Subcutaneous abdominal adipose tissue (tissue), 5 donors: ENCODE data around the gene PTPRG.
A peak's percentile ranks its signal among the peaks of the same experiment; 100 is the strongest.

Source experiments
- H3K27ac ChIP-seq: one replicate; pipeline ENCODE4 v1.7.0; 2013; ENCODE audit warnings: low read depth, mild to moderate bottlenecking, inconsistent platforms, low read length, moderate library complexity
- H3K27me3 ChIP-seq, 5 donors: one replicate each; pipeline ENCODE4 v1.7.0; 2013; ENCODE audit warnings: low read length in 5 of 5, inconsistent platforms in 1 of 5; ENCODE audit not compliant: control insufficient read depth in 5 of 5, insufficient read depth in 4 of 5
- H3K36me3 ChIP-seq, 5 donors: one replicate each; pipeline ENCODE4 v1.7.0; 2013; ENCODE audit warnings: low read length in 5 of 5; ENCODE audit not compliant: control insufficient read depth in 5 of 5, insufficient read depth in 5 of 5
- H3K4me1 ChIP-seq, 5 donors: one replicate each; pipeline ENCODE4 v1.7.0; 2013; ENCODE audit warnings: low read length in 5 of 5, mild to moderate bottlenecking in 3 of 5, moderate library complexity in 1 of 5; ENCODE audit not compliant: control insufficient read depth in 5 of 5, insufficient read depth in 5 of 5
- H3K4me3 ChIP-seq, 5 donors: one replicate each; pipeline ENCODE4 v1.7.0; 2013; ENCODE audit warnings: low read length in 5 of 5, low read depth in 1 of 5
- H3K9ac ChIP-seq, 5 donors: one replicate each; pipeline ENCODE4 v1.7.0; 2013; ENCODE audit warnings: low read length in 5 of 5, mild to moderate bottlenecking in 4 of 5, moderate library complexity in 3 of 5
- H3K9me3 ChIP-seq, 5 donors: one replicate each; pipeline ENCODE4 v1.7.0; 2013; ENCODE audit warnings: low read length in 5 of 5; ENCODE audit not compliant: control insufficient read depth in 5 of 5
- donor health status: healthy.
- donor health status: healthy.
- donor health status: healthy.
- donor health status: healthy.
- donor health status: healthy.

Gene PTPRG

DNA sequence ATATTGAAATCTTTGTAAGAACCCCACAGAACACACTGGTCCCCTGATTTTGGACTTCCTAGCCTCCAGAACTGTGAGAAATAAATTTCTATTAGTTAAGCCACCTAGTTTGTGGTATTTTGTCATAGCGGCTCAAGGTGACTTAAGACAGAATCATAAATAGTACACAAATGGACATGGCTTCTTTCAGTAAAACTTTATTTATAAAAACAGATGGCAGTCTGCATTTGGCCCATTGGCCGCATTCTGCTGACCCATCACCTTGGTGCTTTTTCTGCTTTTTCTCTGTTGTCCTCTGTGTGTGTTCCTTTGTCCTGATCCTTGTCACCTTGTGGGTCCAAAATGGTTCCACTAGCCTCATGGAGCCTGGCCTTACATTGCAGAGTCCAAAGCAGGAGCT, 363.6 kb downstream of the PTPRG start:
- H3K4me1 ChIP-seq = peaks cover 11 to 44% (median 38%) of the 10 kb centered on the region in 5 donors
- no peak overlapping the region for H3K4me3 ChIP-seq
- H3K27ac ChIP-seq = no peak overlapping the region
- H3K36me3 ChIP-seq = no peaks in the 10 kb centered on the region
- no peak overlapping the region for H3K9ac ChIP-seq
- no peaks in the 10 kb centered on the region for H3K9me3 ChIP-seq
- H3K27me3 ChIP-seq = no peaks in the 10 kb centered on the region

DNA sequence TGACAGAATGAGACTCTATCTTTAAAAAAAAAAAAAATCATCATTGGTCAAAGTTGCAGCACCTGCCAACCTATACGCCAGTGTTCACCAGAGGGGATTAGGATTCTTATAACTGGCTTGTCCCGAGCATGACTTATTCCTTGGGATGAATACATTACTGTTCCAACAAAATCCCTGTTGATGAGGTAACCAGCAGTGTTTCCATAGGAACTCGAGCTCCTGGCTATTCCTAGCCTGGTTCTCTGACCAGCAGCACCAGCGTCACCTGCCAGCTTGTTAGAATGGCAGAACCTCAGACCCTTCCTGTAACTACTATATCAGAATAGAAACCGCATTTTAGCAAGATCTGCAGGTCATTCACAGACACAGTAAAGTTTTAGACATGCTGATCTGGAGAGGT, 364.4 kb downstream of the PTPRG start:
- Histone ChIP-seq H3K4me1 (peaks cover 11 to 44% (median 38%) of the 10 kb centered on the region in 5 donors), H3K9me3 (no peaks in the 10 kb centered on the region), H3K27ac (no peak overlapping the region), H3K27me3 (no peaks in the 10 kb centered on the region), H3K36me3 (no peaks in the 10 kb centered on the region), H3K9ac (no peak overlapping the region), H3K4me3 (no peak overlapping the region)

DNA sequence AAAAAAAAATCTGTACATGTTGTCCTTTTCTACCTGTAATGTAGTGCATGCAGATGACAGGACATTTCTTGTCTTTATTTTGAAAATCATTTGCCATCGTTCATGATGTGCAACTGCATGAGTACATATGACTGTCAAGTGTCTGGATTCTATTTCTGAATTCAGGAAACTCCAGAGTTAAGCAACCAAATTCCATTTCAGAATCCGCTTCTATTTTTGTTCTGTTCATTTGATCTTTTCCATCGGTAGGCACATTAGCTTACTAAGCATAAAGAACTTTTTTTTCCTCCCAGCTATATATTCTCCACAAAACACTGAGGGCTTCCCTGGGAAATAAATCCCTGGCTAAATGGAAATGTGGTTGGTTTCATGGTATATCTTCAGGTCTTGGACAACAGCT, 365.6 kb downstream of the PTPRG start:
- no peaks in the 10 kb centered on the region for H3K27me3 ChIP-seq
- no peaks in the 10 kb centered on the region for H3K36me3 ChIP-seq
- H3K9ac ChIP-seq = peak overlapping the region in 2 of 5 donors; percentile 6 to 53
- H3K4me1 ChIP-seq = peaks cover 11 to 44% (median 38%) of the 10 kb centered on the region in 5 donors
- H3K4me3 ChIP-seq = peak overlapping the region in 1 of 5 donors; percentile 44
- H3K27ac ChIP-seq = peak overlapping the region; percentile 93
- H3K9me3 ChIP-seq = no peaks in the 10 kb centered on the region

DNA sequence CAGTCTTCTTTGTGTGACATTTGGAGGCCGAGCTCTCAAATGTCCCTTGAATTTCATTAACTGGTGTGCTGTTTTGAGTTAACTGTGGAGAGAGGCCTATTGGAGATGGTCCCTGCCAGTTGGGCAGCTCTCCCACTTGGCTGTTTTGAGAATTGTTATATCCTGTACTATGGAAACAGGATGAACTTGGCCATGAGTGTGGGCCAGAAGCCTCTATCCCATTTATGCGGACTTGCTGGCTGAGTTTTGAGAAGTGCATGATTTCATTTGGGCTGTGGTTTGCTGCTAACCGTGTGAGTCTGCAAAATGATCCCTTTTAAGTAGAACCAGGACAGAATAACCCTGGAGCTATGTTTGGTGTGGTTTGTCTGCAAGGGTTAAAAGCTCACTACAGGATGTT, 366.0 kb downstream of the PTPRG start:
- no peaks in the 10 kb centered on the region for H3K27me3 ChIP-seq
- H3K36me3 ChIP-seq = no peaks in the 10 kb centered on the region
- H3K9ac ChIP-seq = peak overlapping the region in 2 of 5 donors; percentile 6 to 53
- peak overlapping the region in 3 of 5 donors; percentile 11 to 44 (median 21) for H3K4me3 ChIP-seq
- no peaks in the 10 kb centered on the region for H3K9me3 ChIP-seq
- H3K4me1 ChIP-seq = peaks cover 11 to 44% (median 38%) of the 10 kb centered on the region in 5 donors
- H3K27ac ChIP-seq = peak overlapping the region; percentile 93

- H3K9me3 ChIP-seq = no peaks in the 10 kb centered on the region
- peak overlapping the region in 3 of 5 donors; percentile 11 to 44 (median 21) for H3K4me3 ChIP-seq
- H3K27ac ChIP-seq = peak overlapping the region; percentile 93
- no peaks in the 10 kb centered on the region for H3K27me3 ChIP-seq
- no peaks in the 10 kb centered on the region for H3K36me3 ChIP-seq
- peak overlapping the region in 2 of 5 donors; percentile 49 to 53 for H3K9ac ChIP-seq
- H3K4me1 ChIP-seq = peaks cover 11 to 44% (median 38%) of the 10 kb centered on the region in 5 donors
Observed at GRCh38 chr3:61928039-61928438, 366.7 kb downstream of the PTPRG start.

DNA sequence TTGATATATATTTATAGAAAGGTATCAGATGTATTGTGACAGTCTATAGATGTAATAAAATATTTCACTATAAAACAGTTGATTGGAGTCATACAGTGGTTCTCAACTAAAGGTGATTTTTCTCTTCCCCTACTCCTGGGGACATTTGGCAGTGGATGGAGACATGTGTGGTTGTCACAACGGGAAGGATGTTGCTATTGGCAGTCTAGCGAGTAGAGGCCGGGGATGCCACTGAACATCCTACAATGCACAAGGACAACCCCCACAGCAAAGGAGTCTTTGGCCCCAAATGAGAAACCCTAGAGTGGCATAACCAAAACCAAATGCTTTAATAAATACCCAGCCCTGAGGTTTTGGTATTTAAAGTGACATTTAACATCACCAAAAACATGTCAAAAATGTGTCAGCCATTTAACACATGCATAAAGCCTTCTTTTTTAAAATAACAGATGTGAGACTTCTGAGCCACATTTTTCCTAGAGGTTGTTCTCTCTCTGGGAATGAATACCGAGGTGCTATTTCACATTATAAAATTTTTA, 367.5 kb downstream of the PTPRG start:
- Histone ChIP-seq H3K36me3 (no peaks in the 10 kb centered on the region), H3K27ac (peak overlapping the region; percentile 93), H3K4me1 (peaks cover 11 to 43% (median 38%) of the 10 kb centered on the region in 5 donors), H3K27me3 (no peaks in the 10 kb centered on the region), H3K9ac (no peak overlapping the region), H3K4me3 (no peak overlapping the region), H3K9me3 (no peaks in the 10 kb centered on the region)

- Histone ChIP-seq H3K4me1 (peaks cover 11 to 35% (median 34%) of the 10 kb centered on the region in 5 donors), H3K9ac (no peak overlapping the region), H3K4me3 (no peak overlapping the region), H3K27ac (peak overlapping the region; percentile 93), H3K9me3 (peaks cover 0 to 3% (median 0%) of the 10 kb centered on the region in 5 donors), H3K27me3 (no peaks in the 10 kb centered on the region), H3K36me3 (no peaks in the 10 kb centered on the region)
Observed at GRCh38 chr3:61929617-61930016, 368.2 kb downstream of the PTPRG start.

GRCh38 chr3:61932499-61932898, 371.1 kb downstream of the PTPRG start:
- H3K9ac ChIP-seq = no peak overlapping the region
- H3K4me3 ChIP-seq = no peak overlapping the region
- peaks cover 3 to 17% (median 9%) of the 10 kb centered on the region in 5 donors for H3K4me1 ChIP-seq
- peaks cover 0 to 8% (median 0%) of the 10 kb centered on the region in 5 donors for H3K9me3 ChIP-seq
- no peaks in the 10 kb centered on the region for H3K36me3 ChIP-seq
- H3K27ac ChIP-seq = no peak overlapping the region
- no peaks in the 10 kb centered on the region for H3K27me3 ChIP-seq

- no peaks in the 10 kb centered on the region for H3K36me3 ChIP-seq
- H3K4me1 ChIP-seq = peaks cover 0 to 4% (median 0%) of the 10 kb centered on the region in 5 donors
- H3K9me3 ChIP-seq = peaks cover 0 to 8% (median 0%) of the 10 kb centered on the region in 5 donors
- H3K9ac ChIP-seq = no peak overlapping the region
- H3K27me3 ChIP-seq = no peaks in the 10 kb centered on the region
- H3K4me3 ChIP-seq = no peak overlapping the region
- H3K27ac ChIP-seq = no peak overlapping the region
Observed at GRCh38 chr3:61933798-61934504, 372.6 kb downstream of the PTPRG start.

GRCh38 chr3:61934505-61934871, 373.1 kb downstream of the PTPRG start:
- Histone ChIP-seq H3K36me3 (no peaks in the 10 kb centered on the region), H3K9ac (no peak overlapping the region), H3K4me1 (peaks cover 0 to 3% (median 0%) of the 10 kb centered on the region in 5 donors), H3K4me3 (no peak overlapping the region), H3K27ac (no peak overlapping the region), H3K27me3 (no peaks in the 10 kb centered on the region), H3K9me3 (peaks cover 0 to 8% (median 0%) of the 10 kb centered on the region in 5 donors)
